Adrenal gland (tissue), 12 donors: Measurements from ENCODE around the gene GSTM3. TPM values are rescaled to one million over a fixed set of nuclear protein-coding genes. Genes with fewer than 3 reads are reported as not detected.
"Not testable (repeated sequence)": the region's sequence is repeated elsewhere in the genome, so short reads cannot be mapped to it uniquely, and the experiment has no call there.

ENCODE experiments used
- DNase-seq, 7 donors: peaks; one replicate each; pipeline ENCODE4 v3.0.0-alpha.2; 2019 to 2020
- H3K27ac ChIP-seq, 5 donors: fragments of 200-600 bp; sonication (generic) in 4 of 5; 1 replicate in 3 of 5; 2 replicates in 2 of 5; pipeline versions ENCODE4 v1.5.1 to v1.8.0; 2016 to 2020; ENCODE audit warnings: mild to moderate bottlenecking in 1 of 5
- H3K27me3 ChIP-seq: fragments of 200-600 bp; 2 replicates; pipeline ENCODE4 v1.8.0; 2021
- H3K36me3 ChIP-seq, 2 donors: fragments of 200-600 bp; replicated peaks in 1 of 2; 1 replicate in 1 of 2; 2 replicates in 1 of 2; pipeline versions ENCODE4 v1.5.1 to v1.8.0; 2018 to 2022
- H3K4me1 ChIP-seq, 2 donors: fragments of 200-600 bp; replicated peaks in 1 of 2; 1 replicate in 1 of 2; 2 replicates in 1 of 2; pipeline versions ENCODE4 v1.5.1 to v1.8.0; 2018 to 2021
- H3K4me3 ChIP-seq, 4 donors: fragments of 200-600 bp; sonication (generic) in 3 of 4; one replicate each; pipeline ENCODE4 v1.5.1; 2016 to 2018
- H3K9me3 ChIP-seq, 3 donors: fragments of 200-600 bp; sonication (generic) in 1 of 3; replicated peaks in 1 of 3; 1 replicate in 2 of 3; 2 replicates in 1 of 3; pipeline versions ENCODE4 v1.5.1 to v1.8.0; 2016 to 2021
- CTCF ChIP-seq, 6 experiments: fragments of 450-650 bp in 4 of 6; fragments of 200-600 bp in 2 of 6; sonication (generic) in 1 of 6; IDR thresholded peaks; 1 replicate in 5 of 6; 2 replicates in 1 of 6; pipeline versions ENCODE4 v1.5.1 to v1.8.0; 2016 to 2021; ENCODE audit warnings: antibody characterized with exemption in 6 of 6, mild to moderate bottlenecking in 2 of 6, moderate library complexity in 1 of 6
- POLR2A ChIP-seq, 2 donors: fragments of 450-650 bp; IDR thresholded peaks; one replicate each; pipeline ENCODE4 v1.6.1; 2017; ENCODE audit warnings: antibody characterized with exemption in 2 of 2, mild to moderate bottlenecking in 2 of 2, moderate library complexity in 1 of 2
- WGBS, 4 donors: extraction: QIAGEN DNeasy Blood & Tissue Kit in 2 of 4; methylation state at CpG; one replicate each; pipeline versions ENCODE4 v1.1.5 to v1.1.7; 2013 to 2017; 5-methylcytosine and 5-hydroxymethylcytosine counted together
- intact Hi-C, 2 donors: fragments of 100-400 bp; cut with DNase I; formaldehyde crosslinking; loops; one replicate each; pipeline versions ENCODE4 v1.14.1 to v1.15.0; 2022 to 2023
- polyA plus RNA-seq, 3 donors: library from polyadenylated mRNA; stranded (reverse); fragments of 200-250 nt in 2 of 3; fragments of 350-450 nt in 1 of 3; fragmentation: Illumina TruSeq in 1 of 3; extraction: RNeasy Lipid Tissue Mini Kit (QIAGEN cat#74804) in 1 of 3; gene quantifications; one replicate each; pipeline ENCODE4 v1.2.3, GENCODE V29; 2013 to 2014
- total RNA-seq, 9 donors: library from RNA; depleted of rRNA in 4 of 9; stranded (reverse); fragments of >200 nt in 4 of 9; fragments of 120-200 nt in 1 of 9; fragmentation: NEBNext Ultra II Directional in 1 of 9; extraction: Animal tissue kit (Norgen Biotek cat#: 25700) in 1 of 9; gene quantifications; one replicate each; pipeline versions ENCODE4 v1.1.0 to v1.2.4, GENCODE V29; 2013 to 2023
- donor health status: healthy with polysubstance abuse.
- donor health status: Bipolar disorder and iron deficiency.
- donor health status: DM: yes; HTN: yes; CAD: no.
- donor health status: DM: no; HTN: no; CAD: no.
- donor health status: DM: no; HTN: no; CAD: no.
- donor health status: DM: yes; HTN: yes; CAD: no.

The GSTM3 gene
- total and polyA plus RNA-seq, 12 donors, result 14.5 to 117 (median 72.0) TPM

- no peak overlapping the region for H3K27ac ChIP-seq
- peak in 5 of 7 donors; percentile 5 to 39 (median 14) for DNase-seq
- no peaks in the 10 kb centered on the region for H3K9me3 ChIP-seq
- no peak overlapping the region for H3K4me3 ChIP-seq
- intact Hi-C loops, result no loop called here
- peaks cover 0 to 8% of the 10 kb centered on the region in 2 donors for H3K4me1 ChIP-seq
- no peaks in the 10 kb centered on the region for H3K36me3 ChIP-seq
- 83 to 91% (median 87%) methylated on average over 11 of the region's 11 CpGs for WGBS, 4 donors
- no peak for TF ChIP-seq CTCF (IDR thresholded peaks at IDR 0.05)
- TF ChIP-seq POLR2A (IDR thresholded peaks at IDR 0.05), result no peak
- H3K27me3 ChIP-seq, result no peaks in the 10 kb centered on the region
These were observed 18.9 kb upstream of the GSTM3 start for GRCh38 chr1:109759513-109760334.

- 91 to 94% (median 91%) methylated on average over 13 of the region's 13 CpGs for WGBS, 4 donors
- intact Hi-C loops, result no loop called here
- TF ChIP-seq CTCF (IDR thresholded peaks at IDR 0.05) (no peak), POLR2A (IDR thresholded peaks at IDR 0.05) (no peak)
- Histone ChIP-seq H3K36me3 (no peaks in the 10 kb centered on the region), H3K9me3 (no peaks in the 10 kb centered on the region), H3K4me1 (peaks cover 0 to 4% of the 10 kb centered on the region in 2 donors), H3K27ac (no peak overlapping the region), H3K27me3 (no peaks in the 10 kb centered on the region), H3K4me3 (no peak overlapping the region)
- peak in 4 of 7 donors; percentile 4 to 24 (median 12) for DNase-seq
These were observed 17.3 kb upstream of the GSTM3 start for GRCh38 chr1:109757936-109758786.

DNA sequence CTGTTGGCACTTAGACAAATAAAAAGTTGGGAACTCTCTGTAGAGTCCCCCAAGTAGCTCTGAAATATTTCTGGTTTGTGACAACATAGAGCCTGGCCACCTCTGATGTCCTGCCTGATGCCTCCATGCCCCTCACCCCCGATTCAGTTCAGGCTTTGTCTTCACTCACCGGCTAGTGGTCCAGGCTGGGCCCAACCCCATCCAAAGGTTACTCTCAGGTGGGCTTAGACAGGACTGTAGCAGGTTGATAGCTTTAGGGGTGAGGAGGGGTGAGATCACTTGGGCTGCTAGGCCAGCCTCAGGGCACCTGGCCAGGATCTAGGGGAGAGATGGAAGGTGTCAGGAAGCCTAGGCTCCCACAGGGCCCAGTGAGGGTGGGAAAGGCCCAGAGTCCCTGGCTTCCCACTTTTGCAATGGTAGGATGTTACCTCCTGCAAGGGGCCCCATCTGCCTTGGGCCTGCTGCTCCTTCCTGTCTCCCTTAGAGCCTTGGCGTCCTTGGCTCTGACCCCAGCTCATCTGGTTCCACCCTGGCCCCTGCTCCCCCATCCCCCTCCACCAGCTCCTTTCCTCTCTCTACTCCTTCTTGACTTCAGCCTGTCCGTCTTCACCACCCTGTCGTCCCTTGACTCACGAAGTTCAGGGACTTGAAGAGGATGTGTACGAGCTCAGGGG, 16.1 kb upstream of the GSTM3 start:
- no peak overlapping the region for H3K27ac ChIP-seq
- TF ChIP-seq CTCF (IDR thresholded peaks at IDR 0.05), result no peak
- no peak for TF ChIP-seq POLR2A (IDR thresholded peaks at IDR 0.05)
- no peak overlapping the region for H3K4me3 ChIP-seq
- intact Hi-C loops, result no loop called here
- H3K9me3 ChIP-seq, result no peaks in the 10 kb centered on the region
- no peaks in the 10 kb centered on the region for H3K4me1 ChIP-seq
- no peaks in the 10 kb centered on the region for H3K36me3 ChIP-seq
- 86 to 93% (median 90%) methylated on average over 5 to 7 of the region's 7 CpGs for WGBS, 4 donors
- no peaks in the 10 kb centered on the region for H3K27me3 ChIP-seq
- DNase-seq, result peak in 3 of 7 donors; percentile 4 to 44 (median 5)

DNA sequence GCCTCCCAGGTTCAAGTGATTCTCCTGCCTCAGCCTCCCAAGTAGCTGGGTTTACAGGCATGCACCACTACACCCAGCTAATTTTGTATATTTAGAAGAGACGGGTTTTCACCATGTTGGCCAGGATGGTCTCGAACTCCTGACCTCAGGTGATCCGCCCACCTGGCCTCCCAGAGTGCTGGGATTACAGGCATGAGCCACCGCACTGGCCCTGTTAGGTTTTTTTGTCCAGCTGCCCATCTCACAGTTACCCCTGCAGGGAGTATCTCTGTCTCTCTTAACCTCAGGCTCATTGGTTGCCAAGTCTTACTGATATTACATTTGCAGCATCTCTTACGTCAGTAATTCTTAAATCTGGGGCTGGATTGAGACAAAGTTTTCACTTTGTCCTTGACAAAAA, 15.5 kb upstream of the GSTM3 start:
- H3K4me1 ChIP-seq, H3K27me3 ChIP-seq, H3K9me3 ChIP-seq, H3K4me3 ChIP-seq, H3K27ac ChIP-seq, H3K36me3 ChIP-seq, intact Hi-C loops: not testable (repeated sequence)
- 86 to 93% (median 90%) methylated on average over 5 of the region's 5 CpGs for WGBS, 4 donors
- DNase-seq, result peak in 2 of 7 donors; percentile 5 to 37
